HG03342 (cell line): ENCODE data around the gene HPDL.
"Not testable (repeated sequence)": the region's sequence is repeated elsewhere in the genome, so short reads cannot be mapped to it uniquely, and the experiment has no call there.

ENCODE experiments used
- ATAC-seq: cut with Tn5 transposase; IDR thresholded peaks from one replicate; pipeline ENCODE4 v1.9.1; 2021; ENCODE audit warnings: mild to moderate bottlenecking, moderate library complexity; ENCODE audit not compliant: unreplicated experiment

HPDL gene

GRCh38 chr1:45348966-45349677 is 22.4 kb downstream of the HPDL start:
- ATAC-seq = no peak

GRCh38 chr1:45351508-45351907 is 24.8 kb downstream of the HPDL start:
- no peak for ATAC-seq

- no peak for ATAC-seq
Measured at GRCh38 chr1:45353685-45354084, 27.0 kb downstream of the HPDL start.

- no peak for ATAC-seq
Measured at GRCh38 chr1:45354838-45355237, 28.1 kb downstream of the HPDL start.

- no peak for ATAC-seq
Measured at GRCh38 chr1:45355683-45356082, 29.0 kb downstream of the HPDL start.

- ATAC-seq = no peak
Measured at GRCh38 chr1:45356186-45356585, 29.5 kb downstream of the HPDL start.

- no peak for ATAC-seq
Measured at GRCh38 chr1:45359882-45360513, 33.3 kb downstream of the HPDL start.

GRCh38 chr1:45360981-45361380 is 34.3 kb downstream of the HPDL start:
- not testable (repeated sequence) for ATAC-seq

GRCh38 chr1:45364294-45364693 is 37.6 kb downstream of the HPDL start:
- no peak for ATAC-seq

- no peak for ATAC-seq
Measured at GRCh38 chr1:45365051-45365450, 38.4 kb downstream of the HPDL start.

GRCh38 chr1:45370575-45370974 is 43.9 kb downstream of the HPDL start:
- peak; percentile 82 for ATAC-seq

- ATAC-seq = no peak
Measured at GRCh38 chr1:45373573-45373972, 46.9 kb downstream of the HPDL start.

GRCh38 chr1:45375104-45376090 is 48.7 kb downstream of the HPDL start:
- ATAC-seq = no peak

GRCh38 chr1:45378184-45378583 is 51.5 kb downstream of the HPDL start:
- no peak for ATAC-seq
